HG03064 (cell line): ENCODE results near the gene PPP2R3B.
"Not testable (repeated sequence)": the region's sequence is repeated elsewhere in the genome, so short reads cannot be mapped to it uniquely, and the experiment has no call there.

ENCODE experiments used
- ATAC-seq: cut with Tn5 transposase; IDR thresholded peaks from one replicate; pipeline ENCODE4 v1.9.1; 2021; ENCODE audit warnings: low read depth; ENCODE audit not compliant: unreplicated experiment

Gene PPP2R3B

GRCh38 chrX:340641-341423 lies 45.9 kb downstream of the PPP2R3B start:
- no peak for ATAC-seq

- no peak for ATAC-seq
Measured at GRCh38 chrX:340121-340520, 46.6 kb downstream of the PPP2R3B start.

GRCh38 chrX:338836-339400 lies 47.8 kb downstream of the PPP2R3B start:
- no peak for ATAC-seq

GRCh38 chrX:338281-338835 lies 48.3 kb downstream of the PPP2R3B start:
- ATAC-seq, result no peak

GRCh38 chrX:337331-337831 lies 49.3 kb downstream of the PPP2R3B start:
- ATAC-seq, result no peak

GRCh38 chrX:336227-336626 lies 50.5 kb downstream of the PPP2R3B start:
- no peak for ATAC-seq

- no peak for ATAC-seq
Measured at GRCh38 chrX:335758-336155, 51.0 kb downstream of the PPP2R3B start.

GRCh38 chrX:334971-335757 lies 51.5 kb downstream of the PPP2R3B start:
- ATAC-seq, result no peak

GRCh38 chrX:334331-334891 lies 52.3 kb downstream of the PPP2R3B start:
- ATAC-seq, result no peak

GRCh38 chrX:333611-334311 lies 52.9 kb downstream of the PPP2R3B start:
- no peak for ATAC-seq

GRCh38 chrX:332916-333610 lies 53.6 kb downstream of the PPP2R3B start:
- no peak for ATAC-seq

GRCh38 chrX:332496-332860 lies 54.2 kb downstream of the PPP2R3B start:
- ATAC-seq, result no peak

- no peak for ATAC-seq
Measured at GRCh38 chrX:331825-332495, 54.7 kb downstream of the PPP2R3B start.

- no peak for ATAC-seq
Measured at GRCh38 chrX:331151-331824, 55.4 kb downstream of the PPP2R3B start.

- no peak for ATAC-seq
Measured at GRCh38 chrX:330726-331150, 56.0 kb downstream of the PPP2R3B start.

GRCh38 chrX:330141-330725 lies 56.5 kb downstream of the PPP2R3B start:
- ATAC-seq, result not testable (repeated sequence)

GRCh38 chrX:329291-329910 lies 57.3 kb downstream of the PPP2R3B start:
- ATAC-seq, result no peak

GRCh38 chrX:327660-328126 lies 59.0 kb downstream of the PPP2R3B start:
- no peak for ATAC-seq
